A172 (cell line): Measurements from ENCODE around the gene SH3PXD2A. TPM values are rescaled to one million over a fixed set of nuclear protein-coding genes. Genes with fewer than 3 reads are reported as not detected.
A peak's percentile ranks its signal among the peaks of the same experiment; 100 is the strongest.
"Not testable (repeated sequence)": the region's sequence is repeated elsewhere in the genome, so short reads cannot be mapped to it uniquely, and the experiment has no call there.

ENCODE experiments used
- DNase-seq: peaks from one replicate; pipeline ENCODE4 v3.0.0-alpha.2; 2015; ENCODE audit warnings: low spot score
- total RNA-seq: library from RNA; depleted of rRNA; stranded (reverse); fragments of >200 nt; shearing (Covaris generic); gene quantifications from 2 replicates; pipeline ENCODE4 v1.2.3, GENCODE V29; 2014

Gene SH3PXD2A
- total RNA-seq, 1 experiment from 2014 or later = 1.7 TPM

DNA sequence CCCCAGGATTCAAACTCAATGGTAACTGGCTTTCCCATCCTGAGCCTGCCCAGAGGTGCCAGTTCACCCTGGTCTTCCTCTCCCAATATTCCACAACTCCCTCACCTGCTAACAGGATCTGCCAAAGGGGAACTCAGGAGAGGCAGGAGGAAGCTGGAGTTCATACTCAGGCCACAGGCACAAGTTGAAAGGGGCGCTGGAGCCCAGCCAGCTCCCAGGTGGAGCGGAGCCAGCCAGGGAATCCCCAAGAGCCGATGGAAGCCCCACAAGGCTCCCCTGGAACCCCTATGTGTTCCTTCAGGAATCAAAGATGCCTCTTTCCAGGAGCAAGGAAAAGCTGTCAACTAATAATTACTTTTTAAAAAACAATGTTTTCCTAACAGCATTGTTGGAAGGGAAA, 63.5 kb downstream of the SH3PXD2A start:
- no peak for DNase-seq

DNA sequence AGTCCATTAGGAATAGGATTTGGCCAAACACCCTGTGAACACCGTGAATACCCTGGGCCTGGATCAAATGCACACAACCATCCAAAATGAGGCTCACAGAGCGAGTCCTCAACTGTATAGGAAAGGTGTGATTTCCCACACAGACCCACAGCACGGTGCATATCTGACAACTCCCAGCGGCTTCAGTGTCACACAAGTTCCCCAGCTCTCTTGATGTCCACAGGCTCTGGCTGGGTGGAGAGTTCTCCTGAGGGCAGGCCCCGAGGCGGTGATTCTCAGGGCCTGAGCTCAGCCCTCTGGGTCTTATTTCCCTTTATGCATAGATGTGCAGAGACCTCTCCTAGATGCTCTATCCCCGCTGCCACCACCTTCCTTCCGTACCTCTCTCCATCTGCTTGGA, 64.1 kb downstream of the SH3PXD2A start:
- no peak for DNase-seq

DNA sequence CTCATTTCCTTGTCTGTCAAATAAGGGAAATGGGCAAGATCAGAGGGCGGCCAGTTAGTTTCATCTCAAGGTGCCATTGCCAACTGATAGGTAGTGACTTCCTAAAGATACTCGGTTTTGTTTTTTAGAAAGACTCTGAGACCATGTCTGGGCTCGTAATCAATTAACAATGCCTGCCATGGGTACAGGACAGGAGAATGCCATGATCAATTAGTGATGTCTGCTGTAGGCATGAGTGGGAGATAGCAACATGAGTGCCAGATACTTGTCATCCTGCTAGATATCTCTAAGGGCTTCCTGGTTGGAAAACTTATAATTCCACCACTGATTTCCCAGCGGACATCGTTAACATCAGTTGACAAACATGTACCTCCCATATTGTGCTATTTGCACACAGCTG, 64.8 kb downstream of the SH3PXD2A start:
- no peak for DNase-seq

DNA sequence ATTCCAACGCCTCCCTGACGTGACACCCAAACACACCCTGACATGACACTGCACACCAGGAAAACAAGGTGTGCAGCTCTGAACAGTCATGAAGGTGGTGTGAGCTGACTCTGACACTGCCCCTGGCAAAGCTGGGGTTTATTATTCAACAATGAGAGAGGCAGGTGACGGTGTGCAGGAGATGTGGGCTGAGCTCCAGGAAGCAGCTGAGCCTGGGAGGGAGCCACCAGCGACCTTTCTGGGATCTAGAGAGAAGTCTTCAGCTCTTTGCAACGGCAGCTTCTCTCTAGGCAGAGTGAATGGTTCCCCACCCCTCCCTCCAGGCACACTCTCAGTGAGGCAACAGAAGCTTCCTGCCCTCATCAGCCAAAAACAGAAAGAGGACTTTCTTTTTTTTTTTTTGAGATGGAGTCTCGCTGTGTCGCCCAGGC, 65.6 kb downstream of the SH3PXD2A start:
- DNase-seq = no peak

DNA sequence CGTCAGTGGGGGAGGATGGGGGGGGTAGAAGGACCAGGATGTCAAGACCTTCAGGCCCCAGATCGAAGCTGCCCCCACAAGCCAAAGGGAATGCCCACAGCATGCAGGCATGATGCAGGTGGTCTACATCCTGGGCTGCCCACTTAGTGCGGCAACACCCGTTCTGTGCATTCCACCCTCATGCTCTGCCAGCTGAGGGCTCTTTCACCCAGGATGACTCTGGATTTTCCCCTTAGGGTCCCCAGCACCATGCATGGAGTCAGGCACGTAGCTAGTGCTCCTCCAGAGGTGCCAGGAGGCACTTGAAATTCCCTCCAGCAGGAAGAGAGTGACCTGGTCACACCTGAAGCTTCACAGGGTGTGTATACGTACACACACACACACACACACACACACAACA, 66.2 kb downstream of the SH3PXD2A start:
- DNase-seq = no peak

DNA sequence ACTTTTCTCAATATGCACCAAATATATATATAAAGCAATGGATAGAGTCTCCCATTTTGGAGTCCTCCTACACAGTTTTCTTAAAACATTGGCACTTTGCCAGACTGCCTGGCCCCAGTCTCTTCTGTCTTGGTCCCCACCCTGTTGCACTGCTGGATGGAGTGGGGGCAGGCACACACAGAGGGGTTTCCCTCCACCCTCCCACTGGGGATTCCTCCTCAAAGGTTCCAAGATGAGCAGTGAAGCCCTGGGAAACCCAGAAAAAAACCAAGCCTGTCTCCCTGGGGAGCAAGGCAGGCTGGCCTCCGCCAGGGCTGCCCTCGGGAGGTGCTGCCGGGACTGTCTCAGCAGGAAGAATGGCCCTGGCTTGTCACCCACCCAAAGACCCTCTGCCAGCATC, 68.0 kb downstream of the SH3PXD2A start:
- DNase-seq = no peak

DNA sequence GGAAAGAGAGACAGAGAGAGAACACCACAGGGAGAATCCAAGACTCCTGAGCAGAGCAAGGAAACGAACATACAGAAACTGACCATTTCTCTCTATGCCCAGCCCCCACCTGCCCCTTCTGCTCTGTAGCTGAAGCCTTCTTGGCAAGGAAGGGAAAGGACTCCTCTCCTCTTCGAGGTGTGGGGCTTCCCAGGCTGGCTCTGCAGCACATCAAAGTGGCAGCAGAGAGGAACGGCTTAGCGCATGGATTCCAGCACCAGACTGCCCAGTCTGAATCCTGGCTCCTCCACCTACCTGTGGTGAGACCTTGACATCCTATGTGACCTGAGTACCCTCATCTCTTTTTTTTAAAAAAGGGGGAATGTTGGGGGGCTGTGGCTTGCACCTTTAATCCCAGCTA, 69.4 kb downstream of the SH3PXD2A start:
- no peak for DNase-seq

DNA sequence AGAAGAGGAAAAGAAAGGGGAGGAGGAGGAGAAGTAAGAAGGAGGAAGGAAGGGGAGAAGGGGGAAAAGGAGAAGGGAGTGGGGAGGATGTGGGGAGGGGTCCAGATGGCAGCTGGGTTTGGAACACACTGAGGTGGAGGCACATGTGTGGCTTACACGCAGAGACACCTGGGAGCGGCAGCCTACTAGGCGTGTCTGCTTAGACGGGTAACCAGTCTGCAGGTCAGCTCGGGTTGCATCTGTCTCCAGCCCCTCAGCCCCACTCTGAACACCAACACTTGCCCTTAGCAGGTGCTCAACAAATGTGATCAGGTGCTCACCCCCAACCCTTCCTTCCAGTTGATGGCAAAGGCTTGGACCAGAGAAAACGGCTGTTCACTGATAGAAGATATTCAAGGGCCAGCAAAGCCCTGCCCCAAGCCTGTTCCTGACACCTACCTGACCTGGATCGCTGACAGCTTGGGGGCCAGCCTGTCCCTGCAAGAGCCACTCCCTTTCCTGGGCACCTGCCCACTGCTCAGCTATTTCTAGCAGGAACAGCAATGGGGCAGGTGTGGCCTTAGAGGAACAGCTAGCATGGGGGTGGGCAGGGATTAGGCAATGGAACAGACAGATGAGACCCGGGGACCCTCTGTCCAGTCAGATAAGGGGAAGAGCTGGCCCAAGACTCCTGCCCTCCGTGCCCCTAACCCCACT, 70.5 kb downstream of the SH3PXD2A start:
- no peak for DNase-seq

DNA sequence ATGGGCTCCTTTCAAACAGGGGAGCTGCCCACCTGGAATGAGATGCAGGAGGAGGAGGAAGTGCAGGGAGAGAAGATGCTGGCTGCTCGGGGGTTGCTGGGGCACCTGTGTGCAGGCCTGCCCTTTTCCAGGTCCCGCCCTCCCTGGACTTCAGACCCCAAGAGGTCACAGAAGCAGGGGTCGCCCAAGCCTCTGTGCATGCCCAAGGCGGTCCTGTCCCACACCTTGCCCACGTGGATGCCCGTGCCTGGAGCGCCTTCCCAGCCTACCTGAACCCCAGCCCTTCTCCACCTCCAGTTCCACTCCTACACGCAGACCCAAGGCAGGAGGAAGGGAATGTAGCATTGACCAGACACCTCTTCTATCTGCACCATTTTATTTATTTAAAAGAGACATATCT, 71.3 kb downstream of the SH3PXD2A start:
- DNase-seq = no peak

DNA sequence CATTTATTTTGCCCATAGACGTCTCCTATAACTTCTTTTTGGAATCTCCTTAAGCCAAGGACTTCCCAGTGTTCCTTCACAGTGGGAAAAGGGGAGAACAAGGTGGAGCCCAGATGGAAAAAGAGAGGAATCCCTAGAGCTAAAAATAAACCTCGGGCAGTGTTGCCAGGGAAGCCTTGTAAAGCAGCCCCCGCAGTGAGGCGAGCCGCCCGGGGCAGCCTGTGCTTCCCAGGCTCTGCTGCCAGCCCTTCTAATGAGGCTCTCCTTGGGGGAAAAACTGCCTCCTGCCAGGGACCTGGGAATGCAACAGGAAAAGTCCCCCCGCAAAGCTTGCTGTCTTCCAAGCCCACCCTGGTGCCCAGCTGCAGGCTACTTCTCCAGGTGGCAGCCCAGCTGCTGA, 71.7 kb downstream of the SH3PXD2A start:
- no peak for DNase-seq

DNA sequence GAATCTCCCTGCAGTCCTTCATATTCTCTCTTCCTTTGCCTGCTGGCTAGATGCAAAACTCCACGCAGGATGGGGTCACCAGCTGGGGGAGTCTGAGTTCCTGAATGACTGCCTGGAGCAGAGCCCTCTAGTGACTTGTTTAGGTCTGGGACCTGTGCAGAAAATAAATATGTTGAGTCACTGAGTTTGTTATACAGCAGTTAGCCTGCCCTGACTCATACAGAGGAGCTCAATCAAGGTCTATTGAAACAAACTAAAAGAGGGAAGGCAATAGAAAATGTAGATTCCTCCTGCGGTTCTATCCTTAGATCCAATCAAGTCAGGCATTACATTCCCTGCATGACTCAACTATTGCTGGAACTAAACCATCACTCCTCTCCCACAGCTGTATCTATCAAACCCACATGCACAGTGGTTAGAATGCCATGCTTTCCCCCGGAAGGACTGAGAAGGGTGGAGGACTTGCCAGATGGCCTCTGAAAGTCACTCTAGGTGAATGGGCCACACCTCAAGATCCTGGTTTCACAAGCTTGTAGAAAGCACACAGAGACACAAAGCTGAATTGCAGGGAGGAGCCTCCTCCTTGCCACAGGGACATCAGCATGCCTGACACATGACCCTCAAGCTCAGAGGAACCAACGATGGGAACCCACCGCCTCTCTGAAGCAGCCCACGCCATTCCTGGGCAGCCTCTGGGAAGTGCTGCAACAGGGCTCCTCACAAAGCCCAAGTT, 73.9 kb downstream of the SH3PXD2A start:
- peak; percentile 74 for DNase-seq

DNA sequence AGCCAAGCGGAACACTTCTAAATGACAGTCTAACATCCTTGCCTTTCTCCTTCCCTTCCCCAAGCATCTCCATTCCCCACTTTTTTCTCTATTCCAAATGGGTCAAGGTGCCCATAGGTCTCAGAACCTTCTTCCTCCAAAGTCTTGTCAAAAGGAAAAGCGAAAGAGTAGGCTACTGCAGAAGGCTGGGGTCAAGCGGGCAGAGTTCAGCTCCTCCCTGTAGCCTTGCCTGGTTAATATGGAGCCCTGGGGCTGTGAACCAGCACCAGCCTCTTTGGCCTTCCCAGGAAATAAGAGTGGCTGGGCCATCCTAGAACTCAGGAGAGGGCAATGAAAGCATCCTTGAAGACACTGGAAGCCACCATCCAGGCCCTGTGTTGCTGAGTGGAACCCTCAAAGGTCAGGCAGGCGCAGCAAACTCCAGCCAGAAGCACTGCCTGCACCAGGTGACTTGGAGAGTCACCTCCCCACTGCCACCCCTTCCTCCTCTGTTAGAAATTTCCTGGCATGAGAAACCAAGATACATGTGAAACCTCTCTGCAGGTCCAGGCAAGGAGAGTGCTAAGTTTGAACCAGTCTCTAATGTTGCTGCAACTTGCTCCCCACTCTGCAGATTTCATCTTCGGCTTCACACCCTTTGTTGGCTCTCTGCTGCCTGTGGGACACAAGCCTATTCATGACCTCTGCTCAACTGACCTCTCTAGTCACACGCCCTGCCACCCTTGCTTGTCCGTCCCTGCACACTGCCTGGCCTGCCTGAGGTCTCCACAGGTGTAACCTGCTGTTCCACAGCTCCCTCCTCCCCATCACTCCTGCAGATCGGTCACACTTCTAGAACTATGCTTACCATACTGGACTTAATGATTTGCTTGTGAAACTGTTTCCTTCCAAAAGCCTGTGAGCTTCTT, 74.9 kb downstream of the SH3PXD2A start:
- no peak for DNase-seq

DNA sequence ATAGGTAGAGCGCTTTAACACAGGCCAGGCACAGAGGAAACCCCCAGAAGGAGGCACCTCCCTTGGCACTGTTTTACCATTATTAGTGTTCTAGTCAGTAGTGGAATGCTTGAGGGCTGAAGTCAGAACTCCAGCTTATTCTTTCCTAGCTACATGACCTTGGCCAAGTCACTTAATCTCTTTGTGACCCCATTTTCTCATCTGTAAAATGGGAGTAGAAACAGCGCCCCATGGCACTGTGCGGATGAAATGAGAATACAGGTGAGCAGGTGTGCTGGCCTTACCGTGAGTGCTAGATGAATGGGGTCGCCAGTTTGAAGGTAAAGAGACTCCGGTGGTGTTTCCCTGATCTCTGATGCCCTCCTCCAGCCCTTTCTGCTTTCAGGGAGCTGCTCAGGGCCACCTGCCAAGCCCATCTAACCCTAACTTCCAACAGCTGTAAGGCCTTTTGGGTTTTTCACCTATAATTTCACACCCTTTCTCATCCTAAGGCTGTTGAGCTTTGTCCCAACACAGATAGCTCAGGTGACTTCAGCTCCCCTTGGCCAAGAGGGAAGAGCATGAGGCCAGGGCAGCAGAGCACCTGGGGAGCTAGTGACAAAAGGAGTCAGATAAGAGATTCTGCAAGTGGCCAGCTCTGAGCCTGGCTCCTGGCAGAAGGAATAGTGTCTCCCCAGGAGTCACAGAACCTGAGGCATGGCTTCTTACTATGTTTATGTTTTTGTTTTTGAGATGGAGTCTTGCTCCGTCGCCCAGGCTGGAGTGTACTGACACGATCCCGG, 76.8 kb downstream of the SH3PXD2A start:
- no peak for DNase-seq

DNA sequence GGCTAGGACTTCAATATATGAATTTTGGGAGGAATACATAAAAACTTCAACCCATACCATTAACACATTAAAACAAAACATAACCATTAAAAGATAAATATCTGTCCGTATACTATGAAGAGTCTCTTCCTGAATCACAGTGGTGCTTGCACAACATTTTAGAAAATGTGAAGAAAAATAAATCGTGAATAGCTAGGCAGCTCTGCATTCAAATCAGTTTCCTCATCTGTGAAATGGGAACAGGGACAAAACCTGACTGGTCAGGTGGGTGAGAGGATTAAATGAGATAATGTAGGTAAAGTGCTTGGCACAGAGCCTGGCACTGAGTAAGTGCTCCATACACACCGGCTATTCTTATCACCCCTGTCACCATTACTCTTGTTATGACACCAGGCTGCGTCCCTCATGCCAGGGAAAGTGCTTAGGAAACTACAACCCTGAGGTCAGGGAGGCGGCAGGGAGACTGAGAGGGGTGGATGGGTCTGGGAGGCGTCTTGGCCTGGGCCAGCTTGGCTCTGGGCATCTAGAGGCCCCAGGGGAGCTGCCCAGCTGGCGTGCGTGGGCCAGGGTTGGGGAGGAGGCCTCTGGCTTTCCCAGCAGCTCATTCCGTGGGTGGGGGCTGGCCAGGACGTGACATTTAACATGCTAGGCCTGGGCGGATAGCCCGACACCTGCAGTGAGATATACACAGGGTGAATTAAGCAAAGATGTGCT, 78.3 kb downstream of the SH3PXD2A start:
- DNase-seq = peak; percentile 76

DNA sequence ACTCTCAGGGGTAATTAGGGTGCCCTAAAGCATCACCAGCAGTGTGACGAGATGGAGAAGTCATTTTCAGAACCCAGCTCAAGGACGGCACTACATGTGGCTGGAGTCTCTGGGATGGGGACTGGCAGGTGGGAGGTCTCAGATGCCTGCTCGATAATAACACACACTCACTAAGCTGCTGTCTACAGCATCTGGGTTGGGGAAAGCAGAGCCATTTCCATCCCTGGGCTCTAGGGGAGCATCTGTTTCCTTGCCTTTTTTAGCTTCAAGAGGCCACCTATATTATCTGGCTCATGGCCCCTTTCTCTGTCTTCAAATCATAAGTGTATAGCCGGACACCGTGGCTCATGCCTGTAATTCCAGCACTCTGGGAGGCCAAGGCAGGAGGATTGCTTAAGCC, 79.6 kb downstream of the SH3PXD2A start:
- DNase-seq = no peak

DNA sequence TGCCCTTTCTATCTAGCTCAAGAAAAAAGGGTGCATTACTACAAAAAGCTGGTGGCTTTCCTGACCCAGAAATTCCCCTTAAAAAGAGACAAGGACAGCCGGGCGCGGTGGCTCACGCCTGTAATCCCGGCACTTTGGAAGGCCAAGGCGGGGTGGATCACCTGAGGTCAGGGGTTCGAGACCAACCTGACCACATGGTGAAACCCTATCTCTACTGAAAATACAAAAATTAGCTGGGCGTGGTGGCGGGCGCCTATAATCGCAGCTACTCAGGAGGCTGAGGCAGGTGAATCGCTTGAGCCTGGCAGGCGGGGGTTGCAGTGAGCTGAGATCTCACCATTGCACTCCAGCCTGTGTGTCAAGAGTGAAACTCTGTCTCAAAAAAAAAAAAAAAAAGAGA, 82.5 kb downstream of the SH3PXD2A start:
- not testable (repeated sequence) for DNase-seq

DNA sequence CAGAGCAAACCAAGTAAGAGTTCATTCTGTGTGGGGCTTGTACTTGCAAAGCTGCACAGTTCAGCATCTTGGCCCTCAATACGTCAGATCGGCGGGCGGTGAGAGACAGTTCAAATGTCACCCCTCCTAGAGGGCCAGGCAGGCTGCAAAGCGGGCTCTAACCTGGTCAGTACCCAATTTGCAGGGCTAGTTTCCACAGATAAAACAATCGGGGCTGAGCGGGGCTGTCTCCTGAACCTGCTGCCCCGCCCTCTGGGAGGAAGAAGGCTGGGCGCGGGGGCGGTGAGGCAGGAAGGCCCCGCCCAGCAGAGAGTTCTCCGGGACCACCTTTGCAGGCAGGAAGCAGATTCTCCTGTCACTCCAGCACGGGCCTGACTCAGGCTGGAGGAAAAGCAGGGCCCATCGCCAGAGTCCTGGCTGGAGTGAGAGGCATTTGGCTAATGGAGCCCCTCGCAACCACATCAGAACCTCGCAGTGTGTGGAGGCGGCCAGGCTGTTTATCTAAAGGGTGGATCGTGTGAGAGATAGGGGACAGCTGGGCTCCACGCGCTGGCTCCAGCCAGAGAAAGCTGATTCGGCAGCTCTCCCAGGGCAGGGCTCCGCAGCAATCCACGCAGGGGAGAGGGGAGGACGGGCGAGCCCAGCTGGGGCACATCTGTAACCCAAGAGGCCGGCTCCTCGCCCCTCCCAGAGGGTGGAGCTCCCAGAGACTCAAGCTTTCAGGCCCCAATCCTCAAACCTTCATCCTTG, 83.1 kb downstream of the SH3PXD2A start:
- peak; percentile 78 for DNase-seq

DNA sequence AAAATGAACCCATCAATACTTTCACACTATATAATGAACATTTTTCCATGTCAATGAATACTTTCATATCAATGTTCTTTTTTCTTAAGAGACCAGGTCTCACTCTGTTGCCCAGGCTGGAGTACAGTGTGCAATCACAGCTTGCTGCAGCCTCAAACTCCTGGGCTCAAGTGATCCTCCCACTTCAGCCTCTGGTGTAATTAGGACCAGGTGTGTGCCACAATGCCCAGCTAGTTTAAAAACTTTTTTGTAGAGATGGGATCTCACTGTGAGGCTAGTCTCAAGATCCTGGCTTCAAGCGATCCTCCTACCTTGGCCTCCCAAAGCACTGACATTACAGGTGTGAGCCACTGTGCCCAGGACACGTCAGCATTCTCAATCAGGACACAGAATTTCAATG, 85.2 kb downstream of the SH3PXD2A start:
- no peak for DNase-seq

DNA sequence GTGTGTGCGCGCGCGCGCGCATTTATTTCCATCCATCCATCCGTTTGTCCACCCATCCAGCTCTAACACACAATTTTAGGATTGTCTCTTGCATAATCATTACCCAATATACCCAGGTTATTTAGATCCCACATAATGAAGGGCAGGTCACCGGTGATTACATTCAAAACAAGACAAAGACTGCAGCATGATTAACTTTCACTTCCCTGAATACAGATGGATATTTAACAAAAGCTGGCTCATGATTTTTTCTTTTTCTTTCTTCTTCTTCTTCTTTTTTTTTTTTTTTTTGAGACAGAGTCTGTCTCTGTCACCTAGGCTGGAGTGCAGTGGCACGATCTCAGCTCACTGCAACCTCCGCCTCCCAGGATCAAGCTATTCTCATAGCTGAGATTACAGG, 86.2 kb downstream of the SH3PXD2A start:
- DNase-seq = no peak

DNA sequence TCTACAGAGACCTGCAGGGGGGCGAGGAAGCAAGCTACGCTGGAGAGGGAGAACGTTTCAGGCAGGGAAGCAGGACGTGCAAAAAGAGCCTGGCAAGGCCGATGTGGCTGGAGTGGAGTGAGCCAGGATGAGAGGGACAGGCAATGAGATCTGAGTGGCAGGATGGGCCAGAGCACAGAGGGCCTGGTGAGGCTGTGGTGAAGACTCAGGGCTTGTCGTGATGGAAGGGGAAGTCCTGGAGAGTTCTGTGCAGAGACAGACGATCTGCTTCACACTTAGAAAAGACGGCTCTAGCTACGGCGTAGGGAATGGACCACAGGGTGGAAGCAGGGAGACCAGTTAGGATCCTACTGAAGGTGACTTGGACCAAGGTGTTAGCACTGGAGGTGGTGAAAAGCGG, 87.0 kb downstream of the SH3PXD2A start:
- DNase-seq = no peak
